GM18909 (cell line): ENCODE measurements around the gene MXRA7.
"Not testable (repeated sequence)": the region's sequence is repeated elsewhere in the genome, so short reads cannot be mapped to it uniquely, and the experiment has no call there.

Source experiments
- ATAC-seq: cut with Tn5 transposase; IDR thresholded peaks from one replicate; pipeline ENCODE4 v1.9.1; 2021; ENCODE audit warnings: mild to moderate bottlenecking; ENCODE audit not compliant: unreplicated experiment, poor library complexity

The MXRA7 gene

DNA sequence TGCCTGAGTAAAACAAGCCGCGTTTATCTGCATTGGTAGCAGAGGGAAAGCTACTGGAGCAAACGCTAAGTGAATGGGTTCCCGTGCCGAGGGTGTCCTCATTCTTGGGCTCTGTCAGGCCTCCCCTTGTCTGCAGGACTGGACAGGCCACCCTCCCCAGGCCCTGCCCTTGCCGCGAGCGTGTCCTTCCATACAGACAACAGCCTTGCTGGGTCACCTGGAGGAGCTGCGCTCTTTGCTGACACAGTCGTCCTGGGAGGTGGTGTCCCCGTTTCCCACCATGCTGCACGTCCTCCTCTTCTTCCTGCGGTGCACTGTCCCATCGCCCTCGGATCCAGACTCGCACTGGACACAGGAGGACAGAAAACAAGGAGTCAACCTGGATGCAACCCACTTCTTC, 7.8 kb upstream of the MXRA7 start:
- ATAC-seq: no peak

DNA sequence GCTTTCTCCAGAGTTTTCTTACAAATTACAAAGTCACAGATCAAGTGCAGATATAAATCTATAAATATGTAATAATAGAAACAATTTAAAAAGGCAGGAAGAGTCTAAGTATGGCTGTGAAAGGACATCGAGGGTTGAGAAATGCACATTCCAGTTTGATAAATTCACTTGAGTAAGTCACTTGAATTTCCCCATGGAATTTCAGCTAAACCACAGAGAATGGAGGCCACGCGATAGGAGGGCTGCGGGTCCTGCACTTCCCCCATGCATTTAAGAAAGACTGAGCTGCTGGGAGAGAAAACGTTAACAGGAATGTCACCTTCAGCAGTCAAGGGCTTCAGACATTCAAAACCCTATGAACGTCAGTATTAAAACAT, 6.1 kb upstream of the MXRA7 start:
- no peak for ATAC-seq

DNA sequence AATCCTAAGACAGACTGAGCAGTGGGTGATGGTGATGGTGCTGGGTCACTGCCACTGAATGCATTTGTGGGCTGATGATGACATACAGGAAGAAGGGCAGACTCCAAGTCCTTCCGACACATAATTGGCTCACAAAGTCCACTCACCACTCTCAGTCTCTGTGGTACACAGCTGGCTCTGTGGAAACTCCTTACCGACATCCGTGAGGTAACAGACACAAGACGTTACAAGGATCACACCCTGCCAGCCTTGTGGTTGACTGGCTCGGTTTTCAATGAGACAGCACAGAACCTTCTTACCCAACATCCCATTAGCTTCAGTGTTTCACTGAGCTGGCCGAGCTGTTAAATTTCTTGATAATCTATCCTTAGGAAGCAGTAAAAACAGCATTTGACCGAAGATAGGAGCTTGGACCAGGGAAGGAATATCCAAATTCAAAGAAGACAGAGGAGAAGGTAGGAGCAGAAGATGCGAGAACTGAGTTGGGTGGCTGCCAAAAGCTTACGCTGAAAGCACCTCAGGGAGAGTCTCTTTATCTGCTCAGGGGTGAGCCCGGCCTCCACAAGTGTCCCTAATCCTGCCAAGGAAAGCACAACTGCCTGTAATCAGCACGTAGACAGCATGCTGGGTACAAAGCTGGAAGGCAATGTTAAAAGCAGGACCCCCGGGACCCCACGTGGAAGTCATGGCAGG, 5.5 kb upstream of the MXRA7 start:
- no peak for ATAC-seq

DNA sequence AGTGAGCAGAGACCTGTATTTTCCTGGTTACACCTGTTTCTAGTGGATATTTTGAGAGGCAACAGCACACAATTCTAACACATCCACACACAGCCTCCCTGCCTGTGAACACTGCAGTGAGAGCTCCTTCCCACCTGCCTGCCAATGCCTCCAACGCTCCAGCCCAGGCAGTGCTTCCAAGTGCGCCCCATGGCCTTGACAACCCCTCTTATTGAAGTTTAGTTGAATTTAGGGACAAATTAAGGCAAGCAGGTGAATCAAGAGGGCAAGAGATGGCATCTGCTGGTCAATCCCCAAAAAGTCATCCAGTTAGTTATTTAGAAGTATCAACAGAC, 4.7 kb upstream of the MXRA7 start:
- no peak for ATAC-seq

DNA sequence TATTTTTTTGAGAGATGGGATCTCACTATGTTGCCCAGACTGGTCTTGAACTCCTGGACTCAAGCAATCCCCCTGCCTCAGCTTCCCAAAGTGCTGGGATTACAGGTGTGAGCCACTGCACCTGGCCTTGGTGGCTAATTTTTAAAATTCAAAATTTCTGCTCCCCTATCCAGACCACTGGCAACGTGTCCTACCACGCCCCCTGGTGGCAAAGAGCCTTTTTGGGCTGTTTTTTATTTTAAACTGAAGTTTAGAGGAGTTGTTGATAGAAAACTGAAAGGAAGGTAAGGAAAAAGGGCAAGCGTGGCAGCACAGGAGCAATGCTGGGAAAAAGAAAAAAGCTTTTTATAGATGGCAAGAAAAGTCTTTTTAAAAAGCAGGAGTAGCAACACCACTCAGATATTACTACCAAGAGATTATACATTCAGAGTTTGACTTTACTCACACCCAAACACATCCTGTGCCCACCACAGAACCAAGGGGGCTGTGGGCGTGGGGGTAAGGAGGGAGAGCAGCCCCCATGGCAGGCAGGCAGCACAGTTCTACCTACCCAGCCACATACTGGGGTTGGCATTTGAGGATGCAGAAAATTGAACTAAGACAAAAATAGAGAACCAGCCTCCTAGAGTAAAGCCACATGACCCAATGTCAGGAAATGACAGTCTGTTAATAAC, 4.2 kb upstream of the MXRA7 start:
- ATAC-seq: no peak

DNA sequence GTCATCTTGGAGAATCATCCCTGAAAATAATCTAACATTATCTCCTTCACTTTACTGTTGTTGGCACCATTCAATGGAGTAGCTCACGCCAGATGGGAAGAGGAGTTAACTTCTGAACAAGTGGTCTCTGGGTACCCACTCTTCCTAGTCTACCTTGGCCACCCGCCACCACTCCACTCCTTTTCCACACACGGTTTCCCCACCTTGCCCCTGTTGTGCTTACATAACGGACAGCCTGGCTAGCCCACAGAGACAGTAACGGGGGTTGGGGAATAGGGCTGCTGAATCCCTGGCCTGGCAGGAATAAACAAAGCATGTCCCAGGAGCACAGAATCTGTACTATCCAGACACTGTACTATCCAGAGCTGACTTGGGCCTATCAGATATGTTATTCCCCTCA, 3.6 kb upstream of the MXRA7 start:
- ATAC-seq: no peak

DNA sequence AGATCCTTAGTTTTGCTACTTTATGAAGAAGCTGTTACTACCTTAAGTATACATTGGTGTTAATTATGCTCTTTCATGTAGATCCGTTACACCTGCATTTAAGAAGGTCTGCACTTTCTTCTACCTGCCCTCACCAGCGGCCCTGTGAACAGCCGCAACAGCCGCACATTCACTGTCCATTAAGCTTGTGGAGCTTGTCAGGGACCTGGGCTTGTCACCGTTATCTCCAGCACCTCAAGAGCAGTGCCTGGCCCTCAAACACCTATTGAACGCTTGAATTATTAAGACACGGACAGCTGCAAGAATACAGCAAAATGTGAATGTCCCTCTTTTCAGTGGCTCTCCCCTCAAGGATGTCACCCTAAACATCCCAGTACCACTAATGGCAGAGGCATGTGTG, 3.0 kb upstream of the MXRA7 start:
- ATAC-seq: no peak

DNA sequence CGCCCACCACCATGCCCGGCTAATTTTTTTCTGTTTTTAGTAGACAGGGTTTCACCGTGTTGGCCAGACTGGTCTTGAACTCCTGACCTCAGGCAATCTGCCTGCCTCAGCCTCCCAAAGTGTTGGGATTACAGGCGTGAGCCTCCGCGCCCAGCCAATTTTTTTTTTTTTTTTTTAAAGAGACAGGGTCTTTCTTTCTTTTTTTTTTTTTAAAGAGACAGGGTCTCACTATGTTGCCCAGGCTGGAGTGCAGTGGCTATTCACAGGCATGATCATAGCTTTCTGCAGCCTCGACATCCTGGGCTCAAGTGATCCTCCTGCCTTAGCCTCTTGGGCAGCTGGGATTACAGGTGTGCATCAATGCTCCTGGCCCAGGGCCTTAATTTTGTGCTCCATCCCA, 1.6 kb upstream of the MXRA7 start:
- not testable (repeated sequence) for ATAC-seq

DNA sequence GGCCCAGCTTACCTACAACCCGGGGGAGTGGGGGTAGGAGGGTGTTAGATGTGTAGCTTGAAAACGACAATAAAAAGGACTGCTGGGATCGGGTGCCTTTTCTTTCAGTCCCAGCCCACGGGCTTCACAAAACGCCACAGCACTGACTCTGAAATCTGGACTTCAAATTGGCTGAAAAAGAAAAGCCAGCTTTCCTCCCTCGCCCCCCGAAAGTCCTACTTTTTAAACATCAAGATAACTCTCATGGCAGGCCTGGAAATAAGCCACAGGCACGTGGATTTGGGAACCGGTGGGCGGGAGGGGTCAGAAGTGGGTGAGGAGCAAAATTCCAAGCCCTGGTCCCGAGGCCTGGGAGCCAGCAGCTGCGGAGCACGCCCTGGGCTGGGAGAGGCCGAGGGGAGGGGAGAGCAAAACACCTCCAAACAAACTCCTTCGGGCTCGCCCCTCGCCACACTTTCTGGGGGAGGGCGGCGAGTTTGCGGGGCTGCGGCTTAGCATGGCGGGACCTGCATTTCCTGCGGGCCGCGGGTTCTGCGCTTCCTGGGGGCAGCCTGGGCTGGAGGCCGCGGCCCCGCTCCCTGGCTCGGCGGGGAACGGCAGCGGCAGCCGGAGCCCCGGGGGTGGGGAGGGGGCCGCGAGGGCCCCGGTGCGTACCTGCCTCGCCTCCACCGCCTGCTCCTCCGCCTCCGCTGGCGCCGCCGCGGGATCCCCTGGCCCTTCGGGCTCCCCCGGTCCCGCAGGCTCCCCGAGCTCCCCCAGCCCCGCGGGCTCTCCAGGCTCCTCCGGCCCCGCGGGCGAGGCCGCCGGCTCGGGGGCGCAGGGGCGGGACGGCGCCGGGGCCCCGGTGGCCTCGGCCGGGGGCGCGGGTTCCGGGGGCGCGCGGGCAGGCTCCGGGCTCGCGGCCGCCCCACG, 558 bp downstream of the MXRA7 start:
- not testable (repeated sequence) for ATAC-seq

DNA sequence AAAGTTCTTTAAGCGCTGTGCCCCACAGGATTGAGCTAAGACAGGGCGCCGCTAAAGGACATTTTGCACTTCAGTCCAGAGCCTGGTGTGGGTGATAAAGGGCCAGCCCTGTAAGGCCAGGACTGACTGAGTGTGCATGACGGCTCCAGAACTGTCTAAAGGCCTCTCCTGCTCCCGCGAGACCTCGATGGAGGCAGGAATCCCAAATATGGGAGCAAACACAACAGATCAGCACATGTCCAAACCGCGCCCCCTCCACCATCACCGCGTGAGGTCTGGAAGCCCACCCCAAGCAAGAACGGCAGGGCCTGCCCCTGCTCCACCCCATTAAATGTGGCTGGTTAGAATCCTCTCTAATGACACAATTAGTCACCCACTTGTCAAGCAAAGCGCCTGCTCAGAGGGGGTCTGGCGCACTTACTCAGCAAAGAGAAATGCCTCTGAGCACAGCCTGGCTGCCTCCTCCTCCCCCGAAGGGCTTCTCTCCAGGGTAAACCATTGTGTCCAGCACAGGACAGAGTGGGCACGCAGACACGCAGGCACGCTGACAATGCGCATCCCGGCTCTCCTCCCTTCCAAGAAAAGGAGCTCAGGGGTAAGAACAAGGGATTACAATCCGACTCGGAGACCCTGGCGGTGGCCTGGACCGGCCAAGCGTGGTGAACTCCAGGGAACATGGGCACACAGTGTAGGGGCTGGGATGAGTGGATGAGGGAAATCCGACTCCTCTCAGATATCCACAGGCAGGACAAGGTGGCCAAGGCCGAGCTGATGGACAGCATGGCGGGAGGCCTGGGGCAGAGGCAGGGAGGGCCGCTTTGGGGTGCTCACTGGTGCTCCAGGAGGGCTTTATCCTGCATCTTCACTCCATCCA, 1.5 kb downstream of the MXRA7 start:
- no peak for ATAC-seq

DNA sequence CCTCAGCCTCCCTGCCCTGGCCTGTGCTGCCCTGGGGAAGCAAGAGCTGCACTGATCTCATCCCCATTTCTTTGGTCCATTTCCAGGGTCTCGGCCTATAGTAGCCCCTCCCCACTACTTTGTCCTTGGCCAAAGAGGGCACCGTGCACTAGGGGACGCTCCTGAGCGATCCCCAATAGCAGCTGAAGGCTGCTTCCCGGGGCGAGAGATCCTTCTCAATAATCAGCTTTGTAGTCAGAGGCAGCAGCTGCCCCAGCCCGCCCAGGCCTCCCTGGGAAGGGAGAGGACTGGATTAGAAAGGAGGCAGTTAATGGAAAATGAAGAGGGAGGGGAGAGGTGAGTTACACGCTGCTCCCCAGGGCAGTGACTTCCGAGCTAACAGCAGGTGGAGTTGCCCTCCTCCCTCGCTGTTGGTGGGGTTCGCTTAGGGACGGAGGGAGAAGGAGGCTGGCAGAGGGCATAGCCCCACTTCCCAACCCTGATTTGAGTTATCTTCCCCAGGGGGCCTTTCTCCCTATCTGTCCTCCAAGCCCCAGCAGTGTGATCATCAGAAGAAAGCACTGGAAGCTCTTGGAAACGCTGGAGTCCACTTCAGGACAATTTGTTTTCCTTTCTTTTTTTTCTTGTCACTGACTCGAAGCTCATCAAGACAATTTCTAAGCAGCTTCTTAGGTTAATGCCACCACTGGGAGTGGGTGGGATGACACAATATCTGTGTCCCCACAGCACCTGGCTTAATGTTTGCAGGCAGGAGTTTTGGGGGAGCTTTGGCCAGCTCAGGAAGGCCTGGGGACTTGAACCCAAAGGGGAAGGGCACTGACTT, 2.6 kb downstream of the MXRA7 start:
- no peak for ATAC-seq

DNA sequence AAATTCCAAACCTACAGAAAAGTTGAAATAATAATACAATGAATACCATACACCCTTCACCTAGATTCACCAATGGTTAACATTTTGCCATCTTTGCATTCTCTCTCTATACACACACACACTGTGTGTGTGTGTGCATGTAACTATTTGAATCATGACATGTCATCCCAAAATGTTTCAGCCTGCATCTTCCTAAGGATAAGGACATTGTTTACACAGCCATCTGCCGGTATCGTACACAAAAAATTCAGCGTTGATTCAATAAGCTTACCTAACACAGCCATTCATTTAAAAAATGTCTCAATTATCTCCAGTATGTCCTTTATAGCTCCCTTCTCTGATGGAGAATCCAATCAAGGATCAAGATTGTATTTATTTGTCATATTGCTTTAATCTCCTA, 3.9 kb downstream of the MXRA7 start:
- ATAC-seq: no peak

DNA sequence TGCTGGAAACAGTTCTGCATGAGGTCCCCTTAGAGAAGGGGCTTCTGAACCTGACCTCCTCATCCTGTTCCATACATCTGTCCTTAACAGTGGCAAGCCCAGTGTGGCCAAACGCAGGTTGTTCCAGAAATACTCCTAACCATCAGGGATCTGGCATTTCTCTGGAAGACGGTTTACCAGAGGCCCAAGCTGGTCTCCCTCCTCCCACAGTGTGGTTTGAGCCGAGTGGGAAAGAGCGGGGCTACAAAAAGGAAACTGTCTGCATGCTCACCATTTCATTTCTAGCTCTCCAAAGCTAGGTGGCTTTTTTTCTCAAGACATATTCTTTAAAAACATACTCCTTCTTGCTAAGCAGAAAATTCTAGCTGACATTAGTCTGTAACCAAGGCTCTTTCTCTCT, 6.0 kb downstream of the MXRA7 start:
- ATAC-seq: no peak

DNA sequence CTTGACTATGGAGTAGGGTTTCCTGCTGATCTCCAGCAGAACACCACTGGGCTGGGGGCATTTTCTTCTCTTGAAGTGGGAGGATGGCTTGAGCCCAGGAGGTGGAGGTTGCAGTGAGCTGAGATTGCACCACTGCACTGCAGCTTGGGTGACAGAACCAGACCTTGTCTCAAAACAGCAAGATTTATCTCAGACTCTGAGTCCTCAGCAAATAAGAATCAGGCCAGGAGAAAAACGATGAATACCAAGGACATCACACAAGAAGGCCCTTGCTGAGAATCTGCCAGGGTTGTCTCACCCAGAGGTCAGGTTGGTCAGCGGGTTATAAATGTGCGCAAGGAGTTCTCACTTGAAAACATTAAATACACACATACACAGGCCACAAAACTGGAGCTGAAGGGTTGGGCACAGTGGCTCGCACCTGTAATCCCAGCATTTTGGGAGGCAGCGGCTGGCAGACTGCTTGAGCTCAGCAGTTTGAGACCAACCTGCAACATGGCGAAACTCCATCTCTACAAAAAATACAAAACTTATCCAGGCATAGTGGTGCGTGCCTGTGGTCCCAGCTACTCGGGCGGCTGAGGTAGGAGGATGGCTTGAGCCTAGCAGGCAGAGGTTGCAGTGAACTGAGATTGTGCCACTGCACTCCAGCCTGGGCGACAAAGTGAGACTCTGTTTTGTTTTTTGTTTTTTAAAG, 7.7 kb downstream of the MXRA7 start:
- ATAC-seq: no peak

DNA sequence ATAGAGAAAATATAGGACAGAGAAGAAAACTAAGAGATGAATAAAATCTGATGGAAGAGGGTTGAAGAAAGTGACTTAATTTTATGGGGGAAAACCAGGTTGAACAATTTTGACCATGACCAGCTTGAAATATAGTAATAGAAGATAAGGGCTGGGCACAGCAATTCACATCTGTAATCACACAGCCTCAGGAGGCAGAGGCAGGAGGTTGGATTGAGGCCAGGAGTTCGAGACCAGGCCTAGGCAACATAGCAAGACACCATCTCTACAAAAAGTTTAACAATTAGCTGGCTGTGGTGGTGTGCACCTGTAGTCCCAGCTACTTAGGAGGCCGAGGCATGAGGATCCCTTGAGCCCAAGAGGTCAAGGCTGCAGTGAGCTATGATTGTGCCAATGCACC, 8.7 kb downstream of the MXRA7 start:
- no peak for ATAC-seq

DNA sequence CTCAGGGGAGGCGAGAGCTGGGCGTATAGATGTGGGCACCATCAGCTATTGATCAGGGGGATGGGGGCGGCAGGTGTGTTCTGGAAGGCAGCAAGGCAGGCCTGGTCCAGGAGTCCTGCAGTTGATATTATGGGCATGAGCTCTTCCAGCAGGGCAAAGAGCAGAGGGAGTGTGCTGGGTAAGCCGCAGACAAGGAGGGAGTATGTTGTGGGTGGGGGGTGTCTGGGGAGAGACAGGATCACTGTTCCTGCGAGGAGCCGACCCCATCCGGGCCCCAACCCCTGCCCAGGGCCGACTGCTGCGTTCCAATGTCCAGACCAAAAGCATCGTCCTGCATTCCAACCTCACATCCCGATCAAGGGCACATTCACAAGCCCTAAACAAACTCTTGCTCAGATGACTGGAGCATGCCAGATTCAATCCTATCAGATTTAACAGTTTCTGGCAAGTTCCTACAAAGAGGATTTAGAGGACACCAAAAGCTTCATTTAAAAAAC, 9.2 kb downstream of the MXRA7 start:
- no peak for ATAC-seq

DNA sequence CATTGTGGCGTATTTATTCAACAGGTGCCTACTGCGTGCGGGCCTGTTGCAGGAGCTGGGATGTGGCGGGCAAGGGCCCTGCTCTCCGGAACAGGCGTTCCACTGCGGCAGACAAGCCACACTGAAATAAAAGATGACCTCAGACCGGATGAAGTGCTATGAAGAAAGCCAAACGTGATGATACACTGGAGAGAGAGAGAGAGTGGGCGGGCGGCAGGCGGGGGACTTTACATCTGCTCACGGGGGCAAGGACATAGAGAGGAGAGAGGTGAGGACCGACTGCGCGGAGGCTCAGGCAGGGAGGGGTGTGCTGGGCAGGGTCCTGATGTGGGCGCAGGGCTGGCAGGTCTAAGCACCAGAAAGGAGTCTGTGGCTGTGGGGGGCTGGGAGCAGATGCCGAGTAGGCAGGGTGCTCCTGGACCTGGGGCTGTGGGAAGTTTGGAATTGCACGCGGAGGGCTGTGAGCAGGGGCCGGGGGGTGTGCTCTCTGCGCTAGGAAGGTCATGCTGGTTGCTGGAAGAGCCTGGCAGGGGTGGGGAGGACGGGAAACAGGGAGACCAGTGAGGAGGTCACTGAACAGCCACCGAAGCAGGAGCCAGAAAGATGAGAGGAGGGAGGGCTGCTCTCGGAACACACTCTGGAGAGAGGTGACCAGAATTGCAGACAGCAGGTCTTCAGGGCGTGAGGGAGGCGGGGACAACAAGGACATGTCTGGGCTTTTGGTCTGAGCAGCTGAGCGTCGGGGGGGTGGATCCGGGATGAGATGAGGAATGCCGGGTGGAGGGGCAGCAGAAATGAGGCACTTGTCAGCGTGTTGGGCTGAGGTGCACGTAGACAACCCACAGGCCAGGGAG, 9.9 kb downstream of the MXRA7 start:
- ATAC-seq: no peak

DNA sequence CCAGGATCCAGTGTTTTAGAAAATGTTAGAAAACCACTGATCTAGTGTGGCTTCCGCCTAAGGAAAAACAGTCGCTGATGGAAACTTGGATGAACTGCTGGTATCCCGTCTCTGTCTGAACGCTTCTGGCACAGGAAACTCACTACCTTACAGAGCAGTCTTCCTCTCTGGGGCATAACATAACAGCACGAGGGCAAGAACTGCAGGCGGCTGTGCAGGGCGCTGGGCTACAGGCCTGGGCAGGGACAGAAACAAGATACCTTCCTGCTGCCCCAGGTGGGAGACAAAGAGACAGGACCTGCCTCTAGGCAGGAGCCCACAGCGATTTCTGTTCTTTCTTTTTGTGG, 10.5 kb downstream of the MXRA7 start:
- ATAC-seq: no peak
